Muscle layer of duodenum (tissue), 2 donors: ENCODE results near the gene MKLN1.
"Not testable (repeated sequence)": the region's sequence is repeated elsewhere in the genome, so short reads cannot be mapped to it uniquely, and the experiment has no call there.

Experiments
- H3K27ac ChIP-seq: one replicate; pipeline ENCODE4 v1.7.0; 2013; ENCODE audit warnings: mild to moderate bottlenecking, low read length
- H3K27me3 ChIP-seq: one replicate; pipeline ENCODE4 v1.7.0; 2013; ENCODE audit warnings: low read depth, mild to moderate bottlenecking, control low read depth, low read length
- H3K36me3 ChIP-seq, 2 donors: one replicate each; pipeline ENCODE4 v1.7.0; 2013; ENCODE audit warnings: low read length in 2 of 2, control low read depth in 1 of 2, mild to moderate bottlenecking in 1 of 2; ENCODE audit not compliant: insufficient read depth in 2 of 2, control insufficient read depth in 1 of 2
- H3K4me1 ChIP-seq, 2 donors: one replicate each; pipeline ENCODE4 v1.7.0; 2013; ENCODE audit warnings: low read length in 2 of 2, mild to moderate bottlenecking in 2 of 2, control low read depth in 1 of 2, moderate library complexity in 1 of 2; ENCODE audit not compliant: insufficient read depth in 2 of 2, control insufficient read depth in 1 of 2
- H3K4me3 ChIP-seq, 2 donors: one replicate each; pipeline ENCODE4 v1.7.0; 2013; ENCODE audit warnings: low read length in 2 of 2, low read depth in 1 of 2, mild to moderate bottlenecking in 1 of 2
- H3K9me3 ChIP-seq, 2 donors: one replicate each; pipeline ENCODE4 v1.7.0; 2013; ENCODE audit warnings: low read length in 2 of 2, control low read depth in 1 of 2, mild to moderate bottlenecking in 1 of 2; ENCODE audit not compliant: control insufficient read depth in 1 of 2
- donor health status: healthy.

Gene MKLN1

DNA sequence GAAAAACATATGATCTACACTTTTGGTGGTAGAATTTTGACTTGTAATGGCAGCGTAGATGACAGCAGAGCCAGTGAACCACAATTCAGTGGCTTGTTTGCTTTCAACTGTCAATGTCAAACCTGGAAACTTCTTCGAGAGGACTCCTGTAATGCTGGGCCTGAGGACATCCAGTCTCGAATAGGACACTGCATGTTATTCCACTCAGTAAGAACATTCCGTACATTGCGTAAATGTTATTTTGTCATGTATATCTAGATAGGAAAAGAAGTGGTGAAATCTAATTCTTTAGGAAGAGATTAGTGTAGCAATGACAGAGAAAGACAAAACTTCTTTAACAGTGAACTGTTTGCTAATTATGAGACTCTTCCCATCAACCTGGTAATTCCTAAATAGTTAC, 115.8 kb downstream of the MKLN1 start:
- no peak overlapping the region for H3K27ac ChIP-seq
- no peaks in the 10 kb centered on the region for H3K9me3 ChIP-seq
- H3K4me3 ChIP-seq = no peak overlapping the region
- no peaks in the 10 kb centered on the region for H3K4me1 ChIP-seq
- H3K27me3 ChIP-seq = no peaks in the 10 kb centered on the region
- H3K36me3 ChIP-seq = peaks cover 15 to 26% of the 10 kb centered on the region in 2 donors

DNA sequence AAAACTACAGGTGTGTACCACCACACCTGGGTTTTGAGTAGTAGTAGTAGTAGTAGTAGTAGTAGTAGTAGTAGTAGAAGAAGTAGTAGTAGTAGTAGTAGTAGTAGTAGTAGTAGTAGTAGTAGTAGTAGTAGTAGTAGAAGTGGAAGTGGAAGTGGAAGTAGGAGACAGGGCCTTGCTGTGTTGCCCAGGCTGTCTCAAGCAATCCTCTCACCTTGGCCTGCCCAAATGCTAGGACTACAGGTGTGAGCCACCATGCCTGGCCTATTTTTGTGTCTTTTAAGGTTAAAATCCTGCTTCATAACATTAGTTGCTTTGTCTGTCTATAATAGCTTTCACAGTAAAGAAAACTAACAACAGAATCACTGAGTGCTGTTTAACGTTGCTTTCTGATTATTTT, 117.0 kb downstream of the MKLN1 start:
- Histone ChIP-seq H3K4me1 (no peaks in the 10 kb centered on the region), H3K4me3 (no peak overlapping the region), H3K27me3 (no peaks in the 10 kb centered on the region), H3K36me3 (peaks cover 18 to 21% of the 10 kb centered on the region in 2 donors), H3K9me3 (no peaks in the 10 kb centered on the region), H3K27ac (no peak overlapping the region)

DNA sequence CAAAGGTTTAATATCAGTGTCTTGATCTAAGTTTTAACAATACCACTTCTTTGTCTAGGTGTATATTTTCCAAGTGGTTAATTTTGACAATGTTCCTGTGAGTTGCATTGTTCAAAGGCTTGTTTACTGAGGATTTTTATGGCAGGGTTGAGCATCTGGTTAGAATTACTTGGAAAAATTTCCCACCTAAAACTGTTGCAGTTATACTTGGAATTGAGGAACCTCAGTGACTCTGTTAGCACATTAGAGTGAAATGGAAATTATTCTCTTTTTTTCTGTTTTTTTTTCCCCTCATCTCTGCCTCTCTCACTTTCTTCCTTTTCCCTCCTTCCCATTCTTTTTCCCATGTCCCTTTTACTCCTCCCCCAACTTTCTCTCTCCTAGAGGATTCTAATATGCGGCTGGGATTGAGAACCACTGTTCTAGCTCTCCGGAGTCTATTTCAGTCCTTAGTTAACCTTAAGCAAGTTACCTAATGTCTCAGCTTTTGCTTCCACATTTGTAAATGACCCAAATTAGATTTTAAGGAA, 121.8 kb downstream of the MKLN1 start:
- H3K9me3 ChIP-seq = no peaks in the 10 kb centered on the region
- H3K27ac ChIP-seq = no peak overlapping the region
- no peaks in the 10 kb centered on the region for H3K4me1 ChIP-seq
- no peaks in the 10 kb centered on the region for H3K27me3 ChIP-seq
- H3K4me3 ChIP-seq = no peak overlapping the region
- peaks cover 12 to 16% of the 10 kb centered on the region in 2 donors for H3K36me3 ChIP-seq

DNA sequence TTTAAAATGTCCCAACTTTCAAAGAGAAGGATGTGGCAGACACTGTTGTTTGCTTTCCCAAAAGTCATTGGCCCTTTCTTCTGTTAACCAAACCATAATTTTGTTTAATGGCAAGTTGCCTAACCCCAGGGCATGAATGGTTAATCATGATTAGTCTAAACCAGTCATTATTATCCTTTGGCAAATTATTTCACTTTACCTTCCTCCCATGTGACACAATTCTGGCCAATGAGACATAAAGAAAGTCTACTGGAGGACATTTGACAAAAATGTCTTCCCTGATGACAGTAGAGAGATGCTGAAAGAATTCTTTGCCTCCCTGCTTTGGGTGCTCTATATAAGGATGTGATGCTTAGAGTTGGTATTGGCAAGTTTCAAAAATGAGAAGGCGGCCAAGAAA, 126.8 kb downstream of the MKLN1 start:
- Histone ChIP-seq H3K36me3 (peaks cover 0 to 12% of the 10 kb centered on the region in 2 donors), H3K27ac (no peak overlapping the region), H3K9me3 (no peaks in the 10 kb centered on the region), H3K27me3 (no peaks in the 10 kb centered on the region), H3K4me3 (no peak overlapping the region), H3K4me1 (no peaks in the 10 kb centered on the region)

DNA sequence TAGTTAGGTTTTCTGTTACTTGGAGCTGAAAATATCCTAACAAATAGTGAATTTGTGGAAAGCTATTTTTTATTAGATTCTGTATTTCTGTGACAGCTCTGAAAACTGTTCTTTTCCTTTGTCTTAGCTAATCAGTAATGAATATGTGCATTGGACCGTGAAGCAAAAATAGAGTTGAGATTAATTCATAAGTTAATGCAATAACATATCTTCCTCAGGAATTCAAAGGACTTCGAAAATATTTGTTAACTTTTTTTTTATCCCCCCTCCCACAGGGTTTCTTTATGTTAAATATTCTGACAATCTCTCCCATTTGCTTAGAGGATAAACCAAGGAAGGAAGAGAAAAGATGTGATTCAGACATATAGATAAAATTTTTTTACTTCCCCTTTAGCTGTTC, 127.3 kb downstream of the MKLN1 start:
- H3K36me3 ChIP-seq = peaks cover 0 to 7% of the 10 kb centered on the region in 2 donors
- no peaks in the 10 kb centered on the region for H3K27me3 ChIP-seq
- H3K27ac ChIP-seq = no peak overlapping the region
- H3K9me3 ChIP-seq = no peaks in the 10 kb centered on the region
- no peak overlapping the region for H3K4me3 ChIP-seq
- H3K4me1 ChIP-seq = no peaks in the 10 kb centered on the region

DNA sequence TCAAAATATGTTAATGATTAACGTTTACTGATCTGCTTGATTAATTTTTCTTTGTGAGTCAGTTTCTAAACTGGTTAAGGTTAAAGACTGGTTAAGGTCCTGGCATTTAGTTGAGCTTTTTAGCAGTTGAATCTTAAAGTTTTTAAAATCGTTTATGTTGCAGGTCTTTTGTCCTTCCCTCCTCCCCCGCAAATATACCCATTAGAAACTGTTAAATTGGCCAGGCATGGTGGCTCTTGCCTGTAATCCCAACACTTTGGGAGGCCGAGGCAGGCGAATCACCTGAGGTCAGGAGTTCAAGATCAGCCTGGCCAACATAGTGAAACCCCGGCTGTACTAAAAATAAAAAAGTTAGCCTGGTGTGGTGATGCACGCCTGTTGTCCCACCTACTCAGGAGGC, 127.9 kb downstream of the MKLN1 start:
- Histone ChIP-seq H3K27ac (no peak overlapping the region), H3K27me3 (no peaks in the 10 kb centered on the region), H3K4me1 (no peaks in the 10 kb centered on the region), H3K9me3 (no peaks in the 10 kb centered on the region), H3K36me3 (peaks cover 0 to 6% of the 10 kb centered on the region in 2 donors), H3K4me3 (no peak overlapping the region)

DNA sequence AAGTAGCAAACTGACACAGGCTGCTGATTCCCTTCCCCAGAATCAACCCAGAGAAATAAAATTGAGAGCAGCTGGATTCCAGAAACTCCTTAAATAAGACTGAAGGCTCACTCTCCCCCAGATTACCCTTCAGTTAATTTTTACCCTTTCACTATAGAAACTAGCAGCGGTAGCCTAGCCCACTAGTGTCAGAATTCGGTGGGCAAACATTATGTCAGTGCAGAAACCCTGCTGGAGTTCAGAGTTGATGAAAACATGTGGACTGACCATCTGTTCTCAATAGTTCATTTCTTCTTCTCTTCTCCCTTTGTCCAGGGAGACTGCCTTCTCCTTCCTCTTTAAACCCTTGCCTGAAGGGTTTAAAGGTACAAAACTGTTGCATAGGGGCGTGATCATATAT, 128.7 kb downstream of the MKLN1 start:
- Histone ChIP-seq H3K4me1 (no peaks in the 10 kb centered on the region), H3K27me3 (no peaks in the 10 kb centered on the region), H3K36me3 (peaks cover 3 to 5% of the 10 kb centered on the region in 2 donors), H3K4me3 (no peak overlapping the region), H3K27ac (no peak overlapping the region), H3K9me3 (no peaks in the 10 kb centered on the region)

DNA sequence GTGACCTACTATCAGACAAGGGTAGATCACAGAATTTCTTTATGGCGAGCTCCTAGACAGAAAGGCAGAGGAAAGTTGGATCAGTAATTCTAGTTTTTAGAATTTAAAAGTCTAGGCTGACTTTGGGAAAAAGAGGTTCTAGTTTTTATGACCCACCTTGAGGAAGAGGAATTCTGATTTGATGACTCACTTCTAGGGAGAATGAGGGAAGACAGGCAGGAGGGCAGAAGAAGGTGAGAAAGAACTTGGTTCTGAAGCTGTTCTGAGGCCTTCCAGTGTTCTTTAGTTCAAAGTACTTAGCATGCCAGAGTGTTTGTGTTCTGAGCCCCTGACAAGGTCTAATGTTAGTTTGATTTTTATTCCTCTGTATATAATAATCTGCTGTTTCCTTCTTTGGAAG, 131.6 kb downstream of the MKLN1 start:
- Histone ChIP-seq H3K4me1 (no peaks in the 10 kb centered on the region), H3K4me3 (no peak overlapping the region), H3K36me3 (peaks cover 8 to 15% of the 10 kb centered on the region in 2 donors), H3K27me3 (no peaks in the 10 kb centered on the region), H3K27ac (no peak overlapping the region), H3K9me3 (no peaks in the 10 kb centered on the region)

DNA sequence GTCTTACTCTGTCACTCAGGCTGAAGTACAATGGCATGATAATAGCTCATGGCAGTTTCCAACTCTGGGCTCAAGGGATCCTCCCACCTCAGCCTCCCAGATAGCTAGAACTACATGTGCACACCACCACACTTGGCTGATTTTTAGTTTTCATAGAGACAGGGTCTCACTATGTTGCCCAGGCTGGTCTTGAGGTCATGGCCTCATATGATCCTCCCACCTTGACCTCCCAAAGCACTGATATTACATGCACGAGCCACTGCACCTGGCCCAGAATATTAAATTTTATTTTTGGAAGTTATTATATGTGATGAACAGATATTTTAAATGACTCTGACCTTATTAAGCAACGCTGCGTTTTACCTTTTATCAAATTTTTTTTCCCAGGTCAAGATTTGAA, 134.4 kb downstream of the MKLN1 start:
- Histone ChIP-seq H3K36me3 (peaks cover 20 to 26% of the 10 kb centered on the region in 2 donors), H3K27me3 (no peaks in the 10 kb centered on the region), H3K27ac (no peak overlapping the region), H3K4me1 (no peaks in the 10 kb centered on the region), H3K9me3 (no peaks in the 10 kb centered on the region), H3K4me3 (no peak overlapping the region)

DNA sequence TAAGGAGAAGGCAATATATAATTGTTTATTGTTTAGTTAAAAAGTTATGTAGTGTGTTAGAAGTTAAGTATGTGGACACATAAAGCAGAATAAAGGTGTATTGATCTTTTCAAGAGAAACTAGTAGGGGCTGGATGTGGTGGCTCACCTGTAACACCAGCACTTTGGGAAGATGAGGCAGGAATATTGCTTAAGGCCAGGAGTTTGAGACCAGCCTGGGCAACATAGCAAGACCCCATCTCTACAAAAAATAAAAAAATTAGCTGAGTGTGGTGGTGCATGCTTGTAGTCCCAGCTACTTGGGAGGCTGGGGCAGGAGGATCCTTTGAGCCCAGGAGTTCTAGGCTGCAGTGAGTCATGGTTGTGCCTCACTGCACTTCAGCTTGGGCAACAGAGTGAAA, 135.0 kb downstream of the MKLN1 start:
- peaks cover 26 to 33% of the 10 kb centered on the region in 2 donors for H3K36me3 ChIP-seq
- H3K27ac ChIP-seq, H3K4me3 ChIP-seq, H3K9me3 ChIP-seq, H3K27me3 ChIP-seq, H3K4me1 ChIP-seq: not testable (repeated sequence)

DNA sequence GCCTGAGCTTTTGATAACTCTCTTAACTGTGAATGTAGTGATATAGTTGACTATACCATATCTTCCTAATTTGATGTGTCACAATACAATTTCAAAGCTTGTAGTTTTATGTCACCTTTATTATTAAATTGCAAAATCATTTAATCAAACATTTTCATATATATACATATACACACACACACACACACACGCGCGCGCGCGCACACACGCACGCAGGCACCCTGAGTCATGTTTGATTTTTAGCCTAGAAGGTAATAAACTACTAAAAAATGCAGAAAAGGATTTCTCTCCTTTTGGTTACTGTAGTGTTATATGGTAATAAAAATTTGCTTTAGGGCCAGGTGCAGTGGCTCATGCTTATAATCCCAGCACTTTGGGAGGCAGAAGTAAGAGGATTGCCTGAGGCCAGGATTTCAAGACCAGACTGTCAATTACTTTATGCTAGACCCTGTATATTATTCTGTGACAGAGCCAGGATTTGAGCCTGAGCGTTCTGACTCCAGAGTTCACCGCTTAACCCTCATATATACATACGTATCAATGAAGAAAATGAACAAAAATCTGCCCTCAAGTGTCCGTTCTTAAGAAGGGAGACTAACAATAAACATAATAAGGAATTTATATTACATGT, 139.2 kb downstream of the MKLN1 start:
- H3K4me3 ChIP-seq = no peak overlapping the region
- no peaks in the 10 kb centered on the region for H3K9me3 ChIP-seq
- H3K36me3 ChIP-seq = peaks cover 47 to 56% of the 10 kb centered on the region in 2 donors
- H3K27me3 ChIP-seq = no peaks in the 10 kb centered on the region
- H3K4me1 ChIP-seq = no peaks in the 10 kb centered on the region
- H3K27ac ChIP-seq = no peak overlapping the region

DNA sequence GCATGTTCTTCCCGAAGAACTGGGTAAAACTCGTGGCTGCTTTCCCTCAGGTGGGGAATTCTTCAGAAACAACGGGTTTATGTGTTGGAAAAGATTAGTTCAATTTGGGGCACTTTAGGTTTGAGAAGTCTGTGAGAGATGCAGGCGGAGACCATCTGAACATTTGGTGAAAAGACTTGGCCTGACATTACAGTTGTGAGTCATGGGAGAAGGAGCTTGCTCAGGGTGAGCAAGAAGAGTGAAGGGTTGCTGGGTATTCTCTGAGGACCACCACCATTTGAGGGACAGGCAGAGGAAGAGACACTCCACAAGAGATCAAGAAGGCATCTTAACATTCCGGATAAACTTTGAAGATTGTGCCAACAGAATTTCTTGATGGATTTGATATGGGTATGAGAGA, 140.1 kb downstream of the MKLN1 start:
- Histone ChIP-seq H3K27ac (no peak overlapping the region), H3K9me3 (no peaks in the 10 kb centered on the region), H3K36me3 (peaks cover 48 to 56% of the 10 kb centered on the region in 2 donors), H3K4me3 (no peak overlapping the region), H3K27me3 (no peaks in the 10 kb centered on the region), H3K4me1 (no peaks in the 10 kb centered on the region)
